ENCODE data around the gene DHX32. TPM values are rescaled to one million over a fixed set of nuclear protein-coding genes. Genes with fewer than 3 reads are reported as not detected.

Gene DHX32
- total RNA-seq, 1 experiment from 2014 or later: 32.2 TPM

- CTCF ChIA-PET: interaction anchor here (0.8 kb wide), 1 partner anchor 33 kb away, joined by 3 read pairs; no protein-coding TSS in a partner anchor
- intact Hi-C loops (cut with micrococcal nuclease; ENCODE audit: unreplicated experiment): no loop called here
- TF ChIP-seq, protein P1, sequence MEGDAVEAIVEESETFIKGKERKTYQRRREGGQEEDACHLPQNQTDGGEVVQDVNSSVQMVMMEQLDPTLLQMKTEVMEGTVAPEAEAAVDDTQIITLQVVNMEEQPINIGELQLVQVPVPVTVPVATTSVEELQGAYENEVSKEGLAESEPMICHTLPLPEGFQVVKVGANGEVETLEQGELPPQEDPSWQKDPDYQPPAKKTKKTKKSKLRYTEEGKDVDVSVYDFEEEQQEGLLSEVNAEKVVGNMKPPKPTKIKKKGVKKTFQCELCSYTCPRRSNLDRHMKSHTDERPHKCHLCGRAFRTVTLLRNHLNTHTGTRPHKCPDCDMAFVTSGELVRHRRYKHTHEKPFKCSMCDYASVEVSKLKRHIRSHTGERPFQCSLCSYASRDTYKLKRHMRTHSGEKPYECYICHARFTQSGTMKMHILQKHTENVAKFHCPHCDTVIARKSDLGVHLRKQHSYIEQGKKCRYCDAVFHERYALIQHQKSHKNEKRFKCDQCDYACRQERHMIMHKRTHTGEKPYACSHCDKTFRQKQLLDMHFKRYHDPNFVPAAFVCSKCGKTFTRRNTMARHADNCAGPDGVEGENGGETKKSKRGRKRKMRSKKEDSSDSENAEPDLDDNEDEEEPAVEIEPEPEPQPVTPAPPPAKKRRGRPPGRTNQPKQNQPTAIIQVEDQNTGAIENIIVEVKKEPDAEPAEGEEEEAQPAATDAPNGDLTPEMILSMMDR (IDR thresholded peaks at IDR 0.05; ENCODE audit: unreplicated experiment): no peak
- H3K27me3 Mint-ChIP-seq (ENCODE audit: unreplicated experiment): no peaks in the 10 kb centered on the region
- no peaks in the 10 kb centered on the region for H3K9me3 Mint-ChIP-seq (ENCODE audit: low read depth, unreplicated experiment)
- H3K4me3 Mint-ChIP-seq (ENCODE audit: low read depth, unreplicated experiment): no peak overlapping the region
- peaks cover 14% of the 10 kb centered on the region for H3K36me3 Mint-ChIP-seq (ENCODE audit: insufficient read depth, unreplicated experiment)
- peaks cover 37% of the 10 kb centered on the region for H3K4me1 Mint-ChIP-seq (ENCODE audit: low read depth, unreplicated experiment)
- BruUV-seq (replicated peaks): no TSS peak
- DNase-seq: peak; percentile 46
- H3K27ac Mint-ChIP-seq (ENCODE audit: unreplicated experiment): peak overlapping the region; percentile 75
These were observed 1.9 kb downstream of the DHX32 start for GRCh38 chr10:125878957-125879835.

- Mint-ChIP-seq H3K27me3 (ENCODE audit: unreplicated experiment) (no peaks in the 10 kb centered on the region), H3K4me1 (ENCODE audit: low read depth, unreplicated experiment) (no peaks in the 10 kb centered on the region), H3K4me3 (ENCODE audit: low read depth, unreplicated experiment) (no peak overlapping the region), H3K9me3 (ENCODE audit: low read depth, unreplicated experiment) (no peaks in the 10 kb centered on the region), H3K27ac (ENCODE audit: unreplicated experiment) (no peak overlapping the region), H3K36me3 (ENCODE audit: insufficient read depth, unreplicated experiment) (no peaks in the 10 kb centered on the region)
- no TSS peak for BruUV-seq (replicated peaks)
- CTCF ChIA-PET: no interaction called here
- intact Hi-C loops (cut with micrococcal nuclease; ENCODE audit: unreplicated experiment): no loop called here
- TF ChIP-seq, protein P1 (IDR thresholded peaks at IDR 0.05; ENCODE audit: unreplicated experiment): no peak
- no peak for DNase-seq
These were observed 9.8 kb downstream of the DHX32 start for GRCh38 chr10:125871338-125871737.

GRCh38 chr10:125868372-125868975 is 12.6 kb downstream of the DHX32 start:
- TF ChIP-seq, protein P1 (IDR thresholded peaks at IDR 0.05; ENCODE audit: unreplicated experiment): peak; percentile 46
- Mint-ChIP-seq H3K27ac (ENCODE audit: unreplicated experiment) (no peak overlapping the region), H3K27me3 (ENCODE audit: unreplicated experiment) (no peaks in the 10 kb centered on the region), H3K9me3 (ENCODE audit: low read depth, unreplicated experiment) (no peaks in the 10 kb centered on the region), H3K4me3 (ENCODE audit: low read depth, unreplicated experiment) (no peak overlapping the region), H3K4me1 (ENCODE audit: low read depth, unreplicated experiment) (no peaks in the 10 kb centered on the region), H3K36me3 (ENCODE audit: insufficient read depth, unreplicated experiment) (no peaks in the 10 kb centered on the region)
- no TSS peak for BruUV-seq (replicated peaks)
- CTCF ChIA-PET: no interaction called here
- peak; percentile 18 for DNase-seq
- intact Hi-C loops (cut with micrococcal nuclease; ENCODE audit: unreplicated experiment): loop anchor here (5.0 to 10.0 kb wide), 2 partner anchors 104 to 636 kb away; no protein-coding TSS in a partner anchor

DNA sequence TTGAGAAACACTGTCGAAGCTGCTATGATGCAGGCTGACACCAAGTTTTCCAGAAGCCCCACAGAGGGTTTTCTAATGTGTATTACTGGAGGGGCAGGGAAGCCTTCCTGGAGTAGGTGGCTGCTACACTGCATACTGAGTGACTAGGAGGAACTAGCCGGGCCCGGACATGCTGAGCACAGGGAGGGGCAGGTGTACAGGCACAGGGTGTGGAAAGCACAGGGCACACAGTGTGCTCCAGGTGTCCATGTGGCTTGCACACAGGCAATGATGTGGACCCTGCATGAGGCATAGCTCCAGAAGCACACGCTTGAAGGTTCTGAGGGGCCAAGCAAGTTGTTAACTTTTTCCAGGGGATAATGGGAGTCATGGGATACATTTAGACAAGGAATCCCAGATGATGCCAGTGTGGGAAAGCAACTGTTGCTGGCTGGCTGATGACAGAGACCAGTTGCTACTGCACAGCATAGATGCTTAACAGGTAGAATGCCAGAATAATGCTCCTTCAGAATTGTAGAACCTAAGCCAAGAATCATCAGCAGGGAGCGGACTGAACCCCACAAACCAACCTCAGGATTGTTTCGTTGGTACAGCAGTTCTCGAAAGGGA is 14.6 kb downstream of the DHX32 start:
- intact Hi-C loops (cut with micrococcal nuclease; ENCODE audit: unreplicated experiment): loop anchor here (5.0 to 10.0 kb wide), 2 partner anchors 106 to 638 kb away; no protein-coding TSS in a partner anchor
- CTCF ChIA-PET: interaction anchor here (0.6 kb wide), 1 partner anchor 68 kb away, joined by 4 read pairs; no protein-coding TSS in a partner anchor
- no peak overlapping the region for H3K4me3 Mint-ChIP-seq (ENCODE audit: low read depth, unreplicated experiment)
- BruUV-seq (replicated peaks): no TSS peak
- H3K36me3 Mint-ChIP-seq (ENCODE audit: insufficient read depth, unreplicated experiment): no peaks in the 10 kb centered on the region
- H3K9me3 Mint-ChIP-seq (ENCODE audit: low read depth, unreplicated experiment): no peaks in the 10 kb centered on the region
- TF ChIP-seq, protein P1 (IDR thresholded peaks at IDR 0.05; ENCODE audit: unreplicated experiment): no peak
- H3K4me1 Mint-ChIP-seq (ENCODE audit: low read depth, unreplicated experiment): no peaks in the 10 kb centered on the region
- no peak for DNase-seq
- H3K27me3 Mint-ChIP-seq (ENCODE audit: unreplicated experiment): no peaks in the 10 kb centered on the region
- H3K27ac Mint-ChIP-seq (ENCODE audit: unreplicated experiment): no peak overlapping the region
